ENCODE results near the gene NPL. TPM values are rescaled to one million over a fixed set of nuclear protein-coding genes. Genes with fewer than 3 reads are reported as not detected.

Gene NPL
- total RNA-seq, 1 experiment from 2014 or later = 2.4 TPM

- Histone ChIP-seq H3K23me2 (ENCODE audit: insufficient read length, low read depth, low read length, poor library complexity, severe bottlenecking) (no peaks in the 10 kb centered on the region), H4K8ac (replicated peaks; ENCODE audit: insufficient read length, low read depth, low read length) (no peak overlapping the region), H2BK12ac (ENCODE audit: insufficient read length, low read depth, low read length) (no peak overlapping the region), H3K18ac (ENCODE audit: insufficient read length, low read depth, low read length) (no peak overlapping the region), H2AFZ (ENCODE audit: low read length) (no peak overlapping the region), H3K4ac (ENCODE audit: low read depth, low read length) (no peak overlapping the region), H3K4me1 (ENCODE audit: insufficient read depth, low read length) (no peaks in the 10 kb centered on the region), H3K14ac (ENCODE audit: insufficient read depth, low read length) (no peak overlapping the region), H3K9me3 (ENCODE audit: control insufficient read depth, low read depth, low read length) (no peaks in the 10 kb centered on the region), H3K9ac (ENCODE audit: extremely low read depth, insufficient read length, low read length) (no peak overlapping the region), H4K5ac (ENCODE audit: insufficient read length, low read depth, low read length) (no peak overlapping the region), H4K20me1 (ENCODE audit: control insufficient read depth, insufficient read depth, insufficient read length) (no peaks in the 10 kb centered on the region), H2AK5ac (ENCODE audit: insufficient read length, low read length) (no peak overlapping the region), H3T11ph (ENCODE audit: low read length) (no peak overlapping the region), H2BK15ac (ENCODE audit: low read depth, low read length) (no peak overlapping the region), H3K4me2 (ENCODE audit: insufficient read depth, insufficient read length, low read length) (no peak overlapping the region), H3K79me1 (ENCODE audit: insufficient read depth, low read depth, low read length, poor library complexity, severe bottlenecking) (no peaks in the 10 kb centered on the region), H2BK120ac (ENCODE audit: low read depth, low read length, poor library complexity, severe bottlenecking) (no peak overlapping the region), H3K27ac (ENCODE audit: insufficient read length, low read depth, low read length) (no peak overlapping the region), H3K23ac (ENCODE audit: insufficient read length, low read depth, low read length) (no peak overlapping the region), H2BK5ac (ENCODE audit: insufficient read length, low read length) (no peak overlapping the region), H4K91ac (ENCODE audit: insufficient read length, low read depth, low read length) (no peak overlapping the region), H2BK20ac (ENCODE audit: low read depth, low read length, poor library complexity, severe bottlenecking) (no peak overlapping the region), H3K79me2 (ENCODE audit: insufficient read depth, low read length) (no peaks in the 10 kb centered on the region), H3K56ac (ENCODE audit: insufficient read length, low read depth, low read length) (no peak overlapping the region), H3K27me3 (ENCODE audit: insufficient read depth, low read length) (no peaks in the 10 kb centered on the region)
- DNase-seq = no peak
- TF ChIP-seq, protein P1, sequence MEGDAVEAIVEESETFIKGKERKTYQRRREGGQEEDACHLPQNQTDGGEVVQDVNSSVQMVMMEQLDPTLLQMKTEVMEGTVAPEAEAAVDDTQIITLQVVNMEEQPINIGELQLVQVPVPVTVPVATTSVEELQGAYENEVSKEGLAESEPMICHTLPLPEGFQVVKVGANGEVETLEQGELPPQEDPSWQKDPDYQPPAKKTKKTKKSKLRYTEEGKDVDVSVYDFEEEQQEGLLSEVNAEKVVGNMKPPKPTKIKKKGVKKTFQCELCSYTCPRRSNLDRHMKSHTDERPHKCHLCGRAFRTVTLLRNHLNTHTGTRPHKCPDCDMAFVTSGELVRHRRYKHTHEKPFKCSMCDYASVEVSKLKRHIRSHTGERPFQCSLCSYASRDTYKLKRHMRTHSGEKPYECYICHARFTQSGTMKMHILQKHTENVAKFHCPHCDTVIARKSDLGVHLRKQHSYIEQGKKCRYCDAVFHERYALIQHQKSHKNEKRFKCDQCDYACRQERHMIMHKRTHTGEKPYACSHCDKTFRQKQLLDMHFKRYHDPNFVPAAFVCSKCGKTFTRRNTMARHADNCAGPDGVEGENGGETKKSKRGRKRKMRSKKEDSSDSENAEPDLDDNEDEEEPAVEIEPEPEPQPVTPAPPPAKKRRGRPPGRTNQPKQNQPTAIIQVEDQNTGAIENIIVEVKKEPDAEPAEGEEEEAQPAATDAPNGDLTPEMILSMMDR (conservative IDR thresholded peaks at IDR 0.05) = peak; percentile 36; the same call in 1 of the 3 replicates
- peaks cover 0 to 6% of the 10 kb centered on the region in 2 experiments; a peak in 3 of 4 replicates for H3K4me1 Mint-ChIP-seq
- no peaks in the 10 kb centered on the region for H3K27me3 Mint-ChIP-seq (ENCODE audit: low read depth)
- no peak overlapping the region for H3K4me3 Mint-ChIP-seq
- no peak overlapping the region for H3K27ac Mint-ChIP-seq
- no peaks in the 10 kb centered on the region for H3K9me3 Mint-ChIP-seq
- no CpG with 5 or more reads among the region's 4 CpGs for WGBS (ENCODE audit: extremely low coverage, insufficient read length, low lambda C conversion rate)
- no peaks in the 10 kb centered on the region for H3K36me3 Mint-ChIP-seq (ENCODE audit: insufficient read depth in 1 of 3, low read depth in 3 of 3)
These were observed 22.6 kb downstream of the NPL start for GRCh38 chr1:182811975-182812722.
